Fibroblast of mammary gland (primary cell): Measurements from ENCODE around the gene VAV1.
"Not testable (repeated sequence)": the region's sequence is repeated elsewhere in the genome, so short reads cannot be mapped to it uniquely, and the experiment has no call there.

Source experiments
- DNase-seq: peaks from one replicate; pipeline ENCODE4 v3.0.0-alpha.2; 2010; ENCODE audit warnings: low read depth
- H3K4me3 ChIP-seq: 2 replicates; pipeline ENCODE4 v1.5.1; 2011; ENCODE audit warnings: low read depth, mild to moderate bottlenecking, low read length, moderate library complexity; ENCODE audit not compliant: control insufficient read depth
- TF ChIP-seq, protein P1 (sequence below): conservative IDR thresholded peaks from 2 replicates; pipeline ENCODE4 v1.5.1; 2011; ENCODE audit warnings: low read depth, low read length, inconsistent platforms; ENCODE audit not compliant: control insufficient read depth, insufficient read depth

VAV1 gene

GRCh38 chr19:6753178-6754031 is 19.1 kb upstream of the VAV1 start:
- TF ChIP-seq, protein P1, sequence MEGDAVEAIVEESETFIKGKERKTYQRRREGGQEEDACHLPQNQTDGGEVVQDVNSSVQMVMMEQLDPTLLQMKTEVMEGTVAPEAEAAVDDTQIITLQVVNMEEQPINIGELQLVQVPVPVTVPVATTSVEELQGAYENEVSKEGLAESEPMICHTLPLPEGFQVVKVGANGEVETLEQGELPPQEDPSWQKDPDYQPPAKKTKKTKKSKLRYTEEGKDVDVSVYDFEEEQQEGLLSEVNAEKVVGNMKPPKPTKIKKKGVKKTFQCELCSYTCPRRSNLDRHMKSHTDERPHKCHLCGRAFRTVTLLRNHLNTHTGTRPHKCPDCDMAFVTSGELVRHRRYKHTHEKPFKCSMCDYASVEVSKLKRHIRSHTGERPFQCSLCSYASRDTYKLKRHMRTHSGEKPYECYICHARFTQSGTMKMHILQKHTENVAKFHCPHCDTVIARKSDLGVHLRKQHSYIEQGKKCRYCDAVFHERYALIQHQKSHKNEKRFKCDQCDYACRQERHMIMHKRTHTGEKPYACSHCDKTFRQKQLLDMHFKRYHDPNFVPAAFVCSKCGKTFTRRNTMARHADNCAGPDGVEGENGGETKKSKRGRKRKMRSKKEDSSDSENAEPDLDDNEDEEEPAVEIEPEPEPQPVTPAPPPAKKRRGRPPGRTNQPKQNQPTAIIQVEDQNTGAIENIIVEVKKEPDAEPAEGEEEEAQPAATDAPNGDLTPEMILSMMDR: peak; percentile 24
- DNase-seq: peak; percentile 69
- H3K4me3 ChIP-seq: peak overlapping the region; percentile 34

- no peak for DNase-seq
- TF ChIP-seq, protein P1: no peak
- H3K4me3 ChIP-seq: no peak overlapping the region
These were observed 18.4 kb upstream of the VAV1 start for GRCh38 chr19:6754136-6754535.

DNA sequence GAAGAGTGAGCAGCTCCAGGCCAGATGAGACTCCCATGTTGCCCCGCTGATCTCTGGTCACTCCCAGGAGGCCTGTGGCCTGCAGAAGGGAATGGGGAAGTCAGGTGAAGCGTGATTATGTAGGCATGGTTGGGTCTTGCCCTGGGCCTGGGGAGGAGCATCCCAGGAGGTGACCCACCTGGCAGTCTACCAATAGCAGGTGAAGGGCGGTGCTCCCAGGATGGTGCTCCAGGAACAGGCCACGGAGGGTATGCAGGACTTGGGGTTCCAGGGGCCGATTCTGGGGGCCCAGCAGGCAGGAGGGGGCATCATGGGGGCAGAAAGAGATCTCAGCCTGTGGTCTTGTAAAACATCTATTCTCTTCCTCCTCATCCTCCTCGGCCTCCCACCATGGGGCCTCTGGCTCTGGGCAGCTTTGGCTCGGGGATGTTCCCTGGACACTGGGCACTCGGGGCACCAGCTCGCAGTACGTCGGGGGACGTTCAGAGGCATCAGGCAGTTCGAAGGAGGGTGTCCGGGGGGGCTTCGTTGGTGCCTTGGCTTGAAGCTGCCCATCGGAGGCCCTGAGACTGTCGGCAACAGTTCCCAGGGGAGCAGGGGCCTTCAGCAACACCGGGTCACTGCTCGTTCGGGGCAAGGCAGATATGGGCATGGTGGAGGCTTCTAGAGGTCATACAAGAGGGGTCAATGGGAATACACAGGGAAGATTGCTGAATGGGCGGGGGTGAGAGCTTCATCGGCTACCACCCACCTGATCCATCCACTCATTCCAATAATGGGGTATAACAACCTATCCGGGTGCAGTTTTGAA is 17.6 kb upstream of the VAV1 start:
- TF ChIP-seq, protein P1: no peak
- DNase-seq: no peak
- no peak overlapping the region for H3K4me3 ChIP-seq

GRCh38 chr19:6760606-6761005 is 11.9 kb upstream of the VAV1 start:
- TF ChIP-seq, protein P1: no peak
- no peak for DNase-seq
- no peak overlapping the region for H3K4me3 ChIP-seq

DNA sequence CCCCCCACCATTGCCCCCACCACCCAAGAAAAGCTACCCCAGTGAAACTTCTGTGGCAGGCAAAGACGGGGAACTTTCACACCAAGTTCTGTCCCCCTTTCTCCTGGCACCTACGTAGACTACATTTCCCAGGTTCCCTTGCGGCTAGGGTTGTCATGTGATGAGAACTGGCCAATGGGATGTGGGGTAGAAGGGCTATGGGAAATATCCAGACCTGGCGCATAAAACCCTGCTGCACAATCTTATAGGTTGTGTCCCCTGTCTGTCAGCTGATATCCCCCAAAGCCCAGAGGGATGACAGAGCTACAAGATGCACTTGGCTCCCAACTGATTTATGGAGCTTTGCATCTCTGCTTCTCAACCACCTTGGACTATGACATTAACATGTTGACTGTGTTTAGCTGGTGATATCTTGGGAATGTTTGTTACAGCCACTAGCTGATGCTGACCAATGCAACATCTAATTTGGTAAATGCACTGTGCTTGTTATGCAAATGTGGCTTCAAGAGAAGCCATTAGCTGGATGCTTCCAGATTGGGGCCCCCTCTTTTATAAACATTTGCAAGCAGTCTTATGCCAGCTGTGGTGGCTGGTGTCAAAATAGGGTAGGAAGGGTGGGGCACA is 11.3 kb upstream of the VAV1 start:
- TF ChIP-seq, protein P1: no peak
- H3K4me3 ChIP-seq: no peak overlapping the region
- no peak for DNase-seq

GRCh38 chr19:6762253-6762797 is 10.2 kb upstream of the VAV1 start:
- not testable (repeated sequence) for H3K4me3 ChIP-seq, DNase-seq
